Mesenchymal stem cell (in vitro differentiated cells and primary cell): Measurements from ENCODE around the gene NTRK2.

Experiments
- DNase-seq: peaks from one replicate; pipeline ENCODE4 v3.0.0-alpha.2; 2013
- H2AFZ ChIP-seq: one replicate; pipeline ENCODE4 v1.6.1; 2013; ENCODE audit warnings: low read depth, mild to moderate bottlenecking, control low read depth, inconsistent platforms, low read length, moderate library complexity
- H2AK5ac ChIP-seq: 2 replicates; pipeline ENCODE4 v1.6.1; 2013; ENCODE audit warnings: low read length, moderate library complexity, mild to moderate bottlenecking, inconsistent platforms; ENCODE audit not compliant: severe bottlenecking
- H2BK120ac ChIP-seq: one replicate; pipeline ENCODE4 v1.6.1; 2013; ENCODE audit warnings: low read depth, mild to moderate bottlenecking, inconsistent platforms, low read length, moderate library complexity
- H2BK12ac ChIP-seq, 2 experiments: one replicate each; pipeline ENCODE4 v1.6.1; 2013; ENCODE audit warnings: inconsistent platforms in 2 of 2, low read length in 2 of 2, mild to moderate bottlenecking in 2 of 2, moderate library complexity in 2 of 2, control low read depth in 1 of 2
- H2BK15ac ChIP-seq: one replicate; pipeline ENCODE4 v1.6.1; 2013; ENCODE audit warnings: mild to moderate bottlenecking, low read depth, inconsistent platforms; ENCODE audit not compliant: poor library complexity, severe bottlenecking
- H2BK5ac ChIP-seq: 2 replicates; pipeline ENCODE4 v1.6.1; 2013; ENCODE audit warnings: low read depth, mild to moderate bottlenecking, low read length, control low read depth, inconsistent platforms; ENCODE audit not compliant: poor library complexity, severe bottlenecking
- H3K14ac ChIP-seq, 2 experiments: one replicate each; pipeline ENCODE4 v1.6.1; 2013; ENCODE audit warnings: inconsistent platforms in 2 of 2, low read length in 2 of 2, control low read depth in 1 of 2, mild to moderate bottlenecking in 1 of 2, moderate library complexity in 1 of 2
- H3K18ac ChIP-seq, 2 experiments: one replicate each; pipeline ENCODE4 v1.6.1; 2013; ENCODE audit warnings: inconsistent platforms in 2 of 2, low read length in 2 of 2, control low read depth in 1 of 2, low read depth in 1 of 2, mild to moderate bottlenecking in 1 of 2
- H3K23ac ChIP-seq, 2 experiments: one replicate each; pipeline ENCODE4 v1.6.1; 2013; ENCODE audit warnings: inconsistent platforms in 2 of 2, low read length in 2 of 2, mild to moderate bottlenecking in 2 of 2, moderate library complexity in 2 of 2, control low read depth in 1 of 2
- H3K27ac ChIP-seq: 2 replicates; pipeline ENCODE4 v1.5.1; 2013; ENCODE audit warnings: mild to moderate bottlenecking, moderate library complexity, low read length, control low read depth, inconsistent platforms; ENCODE audit not compliant: poor library complexity, severe bottlenecking
- H3K27me3 ChIP-seq, 2 experiments: 2 replicates each; pipeline versions ENCODE4 v1.6.1 to v1.7.0; 2013; ENCODE audit warnings: low read length in 2 of 2, mild to moderate bottlenecking in 2 of 2, moderate library complexity in 2 of 2, control low read depth in 1 of 2, inconsistent platforms in 1 of 2; ENCODE audit not compliant: control insufficient read depth in 1 of 2, insufficient read depth in 1 of 2
- H3K36me3 ChIP-seq, 2 experiments: 2 replicates each; pipeline versions ENCODE4 v1.6.1 to v1.7.0; 2013; ENCODE audit warnings: low read length in 2 of 2, control low read depth in 1 of 2, inconsistent platforms in 1 of 2, low read depth in 1 of 2, mild to moderate bottlenecking in 1 of 2; ENCODE audit not compliant: insufficient read depth in 2 of 2, control insufficient read depth in 1 of 2
- H3K4ac ChIP-seq, 2 experiments: one replicate each; pipeline ENCODE4 v1.6.1; 2013; ENCODE audit warnings: inconsistent platforms in 2 of 2, low read length in 2 of 2, mild to moderate bottlenecking in 2 of 2, moderate library complexity in 2 of 2, control low read depth in 1 of 2, low read depth in 1 of 2
- H3K4me1 ChIP-seq: 2 replicates; pipeline ENCODE4 v1.6.1; 2013; ENCODE audit warnings: low read depth, low read length, control low read depth; ENCODE audit not compliant: control insufficient read depth, insufficient read depth
- H3K4me2 ChIP-seq: 2 replicates; pipeline ENCODE4 v1.6.1; 2013; ENCODE audit warnings: low read length, mild to moderate bottlenecking, inconsistent platforms; ENCODE audit not compliant: poor library complexity, severe bottlenecking
- H3K4me3 ChIP-seq, 2 experiments: 2 replicates each; pipeline versions ENCODE4 v1.5.1 to v1.7.0; 2013; ENCODE audit warnings: low read length in 2 of 2, mild to moderate bottlenecking in 2 of 2, control low read depth in 1 of 2, low read depth in 1 of 2; ENCODE audit not compliant: insufficient read depth in 1 of 2
- H3K79me1 ChIP-seq: replicated peaks from 2 replicates; pipeline ENCODE4 v1.6.1; 2013; ENCODE audit warnings: mild to moderate bottlenecking, control low read depth, low read length, inconsistent platforms; ENCODE audit not compliant: poor library complexity, severe bottlenecking
- H3K9ac ChIP-seq: 2 replicates; pipeline ENCODE4 v1.7.0; 2013; ENCODE audit warnings: mild to moderate bottlenecking, low read length, moderate library complexity
- H3K9me3 ChIP-seq: 2 replicates; pipeline ENCODE4 v1.7.0; 2013; ENCODE audit warnings: mild to moderate bottlenecking, low read length; ENCODE audit not compliant: control insufficient read depth
- H4K8ac ChIP-seq: one replicate; pipeline ENCODE4 v1.6.1; 2013; ENCODE audit warnings: inconsistent platforms, mild to moderate bottlenecking, low read length, moderate library complexity
- H4K91ac ChIP-seq: one replicate; pipeline ENCODE4 v1.6.1; 2013; ENCODE audit warnings: mild to moderate bottlenecking, low read length, inconsistent platforms
- WGBS: methylation state at CpG from one replicate; pipeline ENCODE4 v1.1.7; 2013; ENCODE audit warnings: mixed read lengths; 5-methylcytosine and 5-hydroxymethylcytosine counted together

Gene NTRK2

DNA sequence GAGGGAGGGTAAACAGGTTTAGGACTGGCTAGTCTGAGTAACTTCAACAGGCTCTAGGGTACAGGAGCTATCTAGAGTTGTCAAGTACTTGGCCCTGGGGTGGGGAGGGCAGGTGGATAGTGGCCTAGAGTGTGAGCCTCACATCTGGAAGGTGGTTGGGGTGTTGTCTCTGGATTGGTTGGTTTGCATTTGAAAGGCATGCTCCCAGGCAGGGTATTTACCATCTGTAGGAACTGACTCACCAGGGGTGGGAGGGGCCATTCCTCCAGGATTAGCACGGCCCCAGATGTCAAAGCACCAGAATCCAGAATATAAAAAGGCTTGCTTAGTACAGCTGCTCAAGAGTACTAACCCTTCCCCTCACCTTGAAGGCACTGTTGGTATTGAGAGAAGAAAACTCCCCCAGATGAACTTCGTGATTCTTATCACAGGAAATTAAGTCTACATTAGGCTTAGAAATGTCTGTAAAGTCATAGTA, 193.3 kb downstream of the NTRK2 start:
- Histone ChIP-seq H3K4me1 (peaks cover 1% of the 10 kb centered on the region), H3K14ac (no peak overlapping the region), H3K36me3 (no peaks in the 10 kb centered on the region), H2AFZ (no peak overlapping the region), H3K4me3 (no peak overlapping the region), H2BK120ac (no peak overlapping the region), H4K8ac (no peak overlapping the region), H2BK5ac (no peak overlapping the region), H3K27me3 (no peaks in the 10 kb centered on the region), H2BK15ac (no peak overlapping the region), H3K23ac (no peak overlapping the region), H2BK12ac (peak overlapping the region in 1 of 2 experiments; percentile 75), H3K27ac (no peak overlapping the region), H3K9ac (no peak overlapping the region), H2AK5ac (no peak overlapping the region), H3K4me2 (no peak overlapping the region), H3K79me1 (no peaks in the 10 kb centered on the region), H3K18ac (peak overlapping the region; percentile 25 to 28), H3K9me3 (no peaks in the 10 kb centered on the region), H3K4ac (no peak overlapping the region), H4K91ac (no peak overlapping the region)
- no CpG with 5 or more reads among the region's 2 CpGs for WGBS
- DNase-seq = peak; percentile 67

DNA sequence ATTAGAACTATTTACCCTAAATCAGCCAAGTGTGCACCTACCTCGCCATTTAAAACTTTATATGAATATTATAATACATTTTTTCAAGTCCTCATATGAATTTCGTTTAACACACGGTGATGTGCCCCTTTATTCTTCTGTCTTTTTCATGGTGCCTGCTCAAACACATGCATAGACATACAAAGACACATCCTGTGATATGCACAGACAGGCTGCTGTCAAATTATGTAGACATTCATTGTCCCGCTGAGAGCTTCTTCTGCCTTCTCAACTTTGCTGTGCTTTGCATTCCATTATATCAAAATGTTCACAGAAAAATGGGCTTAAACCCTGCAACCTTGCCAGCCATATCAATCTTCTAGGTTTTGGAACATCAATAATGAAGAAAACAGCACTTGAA, 193.8 kb downstream of the NTRK2 start:
- Histone ChIP-seq H3K27me3 (no peaks in the 10 kb centered on the region), H3K9me3 (no peaks in the 10 kb centered on the region), H2BK12ac (no peak overlapping the region), H2AFZ (no peak overlapping the region), H3K4me3 (no peak overlapping the region), H3K4me2 (no peak overlapping the region), H3K4ac (no peak overlapping the region), H3K14ac (no peak overlapping the region), H3K36me3 (no peaks in the 10 kb centered on the region), H3K4me1 (peaks cover 1% of the 10 kb centered on the region), H4K8ac (no peak overlapping the region), H3K23ac (no peak overlapping the region), H4K91ac (no peak overlapping the region), H3K9ac (no peak overlapping the region), H3K79me1 (no peaks in the 10 kb centered on the region), H3K27ac (no peak overlapping the region), H2BK120ac (no peak overlapping the region), H2BK15ac (no peak overlapping the region), H3K18ac (no peak overlapping the region), H2BK5ac (no peak overlapping the region), H2AK5ac (no peak overlapping the region)
- DNase-seq = no peak
- 99% methylated on average over 4 of the region's 4 CpGs for WGBS

DNA sequence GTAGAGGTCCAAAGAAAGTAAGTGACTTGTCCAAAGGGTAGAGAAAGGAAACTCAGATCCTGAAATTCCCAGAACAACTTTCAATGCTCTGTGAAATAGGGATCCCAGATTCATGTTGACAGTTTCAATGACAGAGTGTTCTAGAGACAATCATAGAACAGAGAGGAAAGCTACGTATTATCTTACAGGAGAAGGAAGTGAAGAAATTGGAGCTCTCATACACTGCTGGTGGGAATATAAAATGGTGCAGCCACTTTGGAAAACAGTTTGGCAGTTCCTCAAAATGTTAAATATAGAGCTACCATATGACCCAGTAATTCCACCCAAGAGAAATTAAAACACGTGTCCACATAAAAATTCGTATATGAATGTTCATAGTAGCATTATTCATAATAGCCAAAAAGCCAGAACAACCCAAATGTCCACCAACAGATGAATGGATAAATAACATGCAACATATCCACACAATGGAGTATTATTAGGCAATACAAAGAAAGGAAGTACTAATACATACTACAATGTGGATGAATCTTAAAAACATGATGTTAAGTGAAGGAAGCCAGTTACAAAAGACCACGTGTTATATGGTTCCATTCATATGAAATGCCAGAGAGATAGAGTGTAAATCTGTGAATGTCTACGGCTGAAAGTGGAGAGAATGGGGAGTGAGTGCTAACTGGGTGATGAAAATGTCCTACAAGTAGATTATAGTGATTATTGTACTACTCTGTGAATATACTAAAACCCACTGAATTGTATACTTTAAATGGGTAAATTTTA, 197.1 kb downstream of the NTRK2 start:
- Histone ChIP-seq H2AFZ (no peak overlapping the region), H2BK5ac (no peak overlapping the region), H3K23ac (no peak overlapping the region), H3K14ac (no peak overlapping the region), H3K18ac (no peak overlapping the region), H3K4me3 (no peak overlapping the region), H4K8ac (no peak overlapping the region), H3K4me2 (no peak overlapping the region), H2BK120ac (no peak overlapping the region), H2BK15ac (no peak overlapping the region), H3K4me1 (peaks cover 1% of the 10 kb centered on the region), H3K9me3 (no peaks in the 10 kb centered on the region), H3K9ac (no peak overlapping the region), H3K79me1 (no peaks in the 10 kb centered on the region), H4K91ac (no peak overlapping the region), H2AK5ac (no peak overlapping the region), H3K27ac (no peak overlapping the region), H2BK12ac (no peak overlapping the region), H3K4ac (no peak overlapping the region), H3K27me3 (no peaks in the 10 kb centered on the region), H3K36me3 (no peaks in the 10 kb centered on the region)
- DNase-seq = no peak
- WGBS = 87% methylated on average over 5 of the region's 5 CpGs

DNA sequence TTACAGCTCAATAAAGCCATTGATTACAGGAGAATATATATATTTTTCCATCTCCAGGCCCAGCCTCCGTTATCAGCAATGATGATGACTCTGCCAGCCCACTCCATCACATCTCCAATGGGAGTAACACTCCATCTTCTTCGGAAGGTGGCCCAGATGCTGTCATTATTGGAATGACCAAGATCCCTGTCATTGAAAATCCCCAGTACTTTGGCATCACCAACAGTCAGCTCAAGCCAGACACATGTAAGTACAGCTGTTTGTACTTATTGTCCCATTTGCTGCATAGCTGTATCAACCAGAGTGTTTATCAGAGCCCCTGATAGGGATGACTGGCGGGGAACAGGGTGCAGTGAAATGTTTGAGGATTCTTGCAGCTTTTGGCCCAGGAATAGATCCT, 197.7 kb downstream of the NTRK2 start:
- Histone ChIP-seq H3K18ac (no peak overlapping the region), H2AFZ (no peak overlapping the region), H3K23ac (no peak overlapping the region), H3K4ac (no peak overlapping the region), H3K14ac (no peak overlapping the region), H3K4me1 (peaks cover 1% of the 10 kb centered on the region), H3K79me1 (no peaks in the 10 kb centered on the region), H3K27me3 (no peaks in the 10 kb centered on the region), H3K4me3 (no peak overlapping the region), H3K9ac (no peak overlapping the region), H3K4me2 (no peak overlapping the region), H2AK5ac (no peak overlapping the region), H4K91ac (no peak overlapping the region), H4K8ac (no peak overlapping the region), H3K27ac (no peak overlapping the region), H2BK15ac (no peak overlapping the region), H2BK12ac (no peak overlapping the region), H3K9me3 (no peaks in the 10 kb centered on the region), H2BK120ac (no peak overlapping the region), H2BK5ac (no peak overlapping the region), H3K36me3 (no peaks in the 10 kb centered on the region)
- WGBS = 88% methylated on average over 3 of the region's 3 CpGs
- DNase-seq = no peak
